Measurements from ENCODE around the gene EEF1A1.

Gene EEF1A1

GRCh38 chr6:73476723-73477122 is 44.1 kb downstream of the EEF1A1 start:
- H3K4me2 ChIP-seq (ENCODE audit: low read depth, low read length, poor library complexity, severe bottlenecking) = no peak overlapping the region
- no peaks in the 10 kb centered on the region for H3K27me3 ChIP-seq (ENCODE audit: low read length)
- H2AFZ ChIP-seq (ENCODE audit: low read depth, low read length, severe bottlenecking) = no peak overlapping the region
- TF ChIP-seq EZH2phosphoT487 (conservative IDR thresholded peaks at IDR 0.05; ENCODE audit: low read length) (no peak), CTCF (IDR thresholded peaks at IDR 0.05; ENCODE audit: insufficient read depth, low read length, poor library complexity, severe bottlenecking) (no peak)
- H3K79me2 ChIP-seq (ENCODE audit: insufficient read depth, low read length) = no peaks in the 10 kb centered on the region
- no peak overlapping the region for H3K4me3 ChIP-seq (ENCODE audit: insufficient read depth, low read length, poor library complexity, severe bottlenecking)
- H4K20me1 ChIP-seq (ENCODE audit: low read depth, low read length) = no peaks in the 10 kb centered on the region
- no peaks in the 10 kb centered on the region for H3K9me2 ChIP-seq (replicated peaks; ENCODE audit: insufficient read depth, low read length)
- no peaks in the 10 kb centered on the region for H3K9me3 ChIP-seq (ENCODE audit: insufficient read depth, low read length)
- H3K36me3 ChIP-seq (ENCODE audit: low read length) = peaks cover 34% of the 10 kb centered on the region; the same call in 1 of the 2 replicates
- H3K9ac ChIP-seq (ENCODE audit: low read length) = no peak overlapping the region
- no peak overlapping the region for H3K27ac ChIP-seq (ENCODE audit: low read depth, low read length)
- H3F3A ChIP-seq (ENCODE audit: insufficient read depth) = peaks cover 8% of the 10 kb centered on the region

- TF ChIP-seq CTCF (IDR thresholded peaks at IDR 0.05; ENCODE audit: insufficient read depth, low read length, poor library complexity, severe bottlenecking) (no peak), EZH2phosphoT487 (conservative IDR thresholded peaks at IDR 0.05; ENCODE audit: low read length) (no peak)
- Histone ChIP-seq H2AFZ (ENCODE audit: low read depth, low read length, severe bottlenecking) (no peak overlapping the region), H3K4me3 (ENCODE audit: insufficient read depth, low read length, poor library complexity, severe bottlenecking) (no peak overlapping the region), H3K9ac (ENCODE audit: low read length) (no peak overlapping the region), H3K4me2 (ENCODE audit: low read depth, low read length, poor library complexity, severe bottlenecking) (peak overlapping the region; percentile 44), H3K36me3 (ENCODE audit: low read length) (peaks cover 26% of the 10 kb centered on the region; the same call in 1 of the 2 replicates), H3K9me3 (ENCODE audit: insufficient read depth, low read length) (no peaks in the 10 kb centered on the region), H3K27me3 (ENCODE audit: low read length) (no peaks in the 10 kb centered on the region), H3K27ac (ENCODE audit: low read depth, low read length) (peak overlapping the region; percentile 70), H3K79me2 (ENCODE audit: insufficient read depth, low read length) (no peaks in the 10 kb centered on the region), H3F3A (ENCODE audit: insufficient read depth) (peaks cover 18% of the 10 kb centered on the region), H3K9me2 (replicated peaks; ENCODE audit: insufficient read depth, low read length) (no peaks in the 10 kb centered on the region), H4K20me1 (ENCODE audit: low read depth, low read length) (no peaks in the 10 kb centered on the region)
Measured at GRCh38 chr6:73471686-73472290, 49.0 kb downstream of the EEF1A1 start.
